ENCODE measurements around the gene TMEM151B.

GRCh38 chr6:44327096-44327495 is 56.8 kb downstream of the TMEM151B start:
- no peak for TF ChIP-seq POLR2A (IDR thresholded peaks at IDR 0.05; ENCODE audit: low read length)
- TF ChIP-seq GATA1 (IDR thresholded peaks at IDR 0.05; ENCODE audit: low read depth, low read length): no peak

All from erythroblast (primary cell).